HG02870 (cell line): ENCODE data around the gene RHOB.
A peak's percentile ranks its signal among the peaks of the same experiment; 100 is the strongest.

Experiments used
- ATAC-seq: cut with Tn5 transposase; IDR thresholded peaks from one replicate; pipeline ENCODE4 v1.9.1; 2021; ENCODE audit warnings: mild to moderate bottlenecking, moderate library complexity; ENCODE audit not compliant: unreplicated experiment

Gene RHOB

GRCh38 chr2:20436716-20437470 is 10.0 kb upstream of the RHOB start:
- ATAC-seq: no peak

GRCh38 chr2:20438334-20439192 is 8.3 kb upstream of the RHOB start:
- ATAC-seq: no peak

DNA sequence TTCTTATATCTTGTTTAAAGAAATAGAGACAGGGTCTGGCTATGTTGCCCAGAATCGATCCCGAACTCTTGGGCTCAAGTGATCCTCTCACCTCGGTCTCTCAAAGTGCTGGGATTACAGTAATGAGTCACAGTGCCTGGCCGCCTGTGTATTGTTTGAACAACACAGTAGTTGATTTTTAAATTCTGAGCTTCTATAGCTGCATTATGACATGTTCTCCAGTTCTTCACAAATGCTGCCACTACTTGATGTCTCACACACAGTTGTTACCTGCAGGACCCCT is 7.7 kb upstream of the RHOB start:
- ATAC-seq: no peak

DNA sequence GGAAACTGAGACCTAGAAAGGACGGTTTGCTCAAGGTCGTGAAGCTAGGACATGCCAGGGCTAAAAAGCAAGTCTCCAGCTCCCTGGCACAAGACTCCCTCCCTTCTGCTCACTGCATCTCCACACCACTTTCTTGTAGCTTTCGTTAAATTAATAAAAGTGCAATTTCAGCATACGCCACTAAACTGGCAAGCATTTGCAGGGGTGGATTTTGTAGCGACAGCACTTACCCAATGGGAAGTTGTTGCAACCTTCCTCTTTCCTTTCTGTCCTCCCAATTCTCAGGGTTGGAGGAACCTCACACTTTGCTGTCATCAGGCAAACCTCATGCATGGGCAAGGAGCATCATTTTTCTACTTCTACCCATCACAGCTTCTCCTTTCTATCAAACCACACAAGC is 7.4 kb upstream of the RHOB start:
- ATAC-seq: no peak

- ATAC-seq: no peak
These were observed 6.8 kb upstream of the RHOB start for GRCh38 chr2:20440001-20440560.

- ATAC-seq: no peak
These were observed 3.5 kb upstream of the RHOB start for GRCh38 chr2:20443276-20443920.

DNA sequence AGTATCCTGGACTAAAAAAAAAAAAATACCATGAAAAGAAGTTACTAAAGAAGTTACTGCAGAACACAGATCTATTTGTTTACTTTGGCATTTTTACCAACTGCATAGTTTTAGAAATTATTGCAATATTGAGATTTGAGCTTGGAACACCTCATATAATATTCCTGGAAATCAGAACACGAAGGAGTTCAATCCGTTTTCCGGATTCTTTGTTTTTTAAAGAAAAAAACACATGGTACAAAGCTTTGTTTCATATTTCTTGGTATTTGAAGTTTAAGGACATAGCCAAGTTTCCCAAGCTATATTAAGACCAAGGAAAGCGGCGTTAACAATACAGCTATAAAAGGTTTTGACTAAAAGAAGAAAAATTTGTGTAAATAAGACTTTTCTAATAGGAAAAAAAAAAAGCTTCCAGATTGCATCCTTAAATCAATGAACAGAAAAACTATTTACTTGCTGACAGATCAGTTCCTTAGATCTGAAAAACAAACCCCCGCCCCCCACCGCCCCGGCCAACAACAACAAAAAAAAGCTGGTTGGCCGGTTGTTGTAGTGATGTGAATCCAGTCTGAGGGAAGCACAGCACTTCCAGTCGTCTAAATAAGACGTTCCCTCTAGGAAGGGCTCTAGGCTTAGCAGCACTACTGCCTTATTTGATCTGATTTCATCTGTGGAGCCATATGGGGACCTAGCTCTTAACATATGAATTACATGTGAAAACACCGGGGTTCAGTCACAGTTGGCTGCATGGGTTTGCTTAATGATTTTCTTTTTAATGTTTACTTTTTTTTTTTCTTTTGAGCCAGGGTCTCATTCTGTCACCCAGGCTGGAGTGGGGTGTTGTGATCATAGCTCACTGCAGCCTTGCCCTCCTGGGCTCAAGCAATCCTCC is 2.5 kb upstream of the RHOB start:
- no peak for ATAC-seq

DNA sequence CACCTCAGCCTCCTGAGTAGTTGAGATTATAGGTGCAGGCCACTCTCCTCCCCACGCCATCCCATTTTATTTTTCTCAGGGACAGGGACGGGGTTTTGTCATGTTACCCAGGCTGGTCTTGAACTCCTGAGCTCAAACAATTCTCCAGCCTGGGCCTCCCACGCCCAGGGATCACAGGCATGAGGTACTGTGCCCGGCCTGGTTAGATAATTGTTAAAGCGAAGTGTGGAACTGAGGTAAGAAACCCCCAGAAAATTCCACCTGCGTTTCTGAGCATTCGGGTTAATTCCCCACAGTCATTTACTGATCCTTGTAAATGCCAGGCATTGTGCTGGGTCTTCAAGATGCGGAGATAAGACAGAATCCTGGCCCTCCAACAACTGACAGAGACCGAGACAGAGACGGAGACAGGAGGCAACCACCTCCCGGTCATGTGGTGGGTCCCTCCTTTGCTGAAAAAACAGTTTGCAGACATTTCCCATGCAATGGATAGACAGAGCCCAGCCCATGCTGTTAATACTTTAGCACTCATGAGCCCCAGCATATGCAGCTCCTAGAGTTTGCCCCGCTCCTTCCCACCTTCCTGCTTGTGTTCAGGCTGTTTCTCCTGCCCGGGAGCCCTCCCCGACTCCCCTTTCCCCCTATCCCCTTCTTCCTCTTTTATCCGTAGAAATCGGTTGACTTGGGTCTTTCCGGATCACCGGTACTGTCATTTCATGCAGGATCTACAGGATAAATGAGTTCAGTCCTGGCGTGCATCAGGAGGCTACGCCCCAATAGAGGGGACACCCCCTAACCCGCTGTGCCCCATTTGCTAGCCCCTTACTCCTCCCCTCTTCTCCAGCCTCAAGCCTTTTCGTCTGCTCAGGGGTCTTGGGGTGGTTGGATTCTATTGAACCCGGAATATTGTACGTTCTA is 1.6 kb upstream of the RHOB start:
- ATAC-seq: no peak

DNA sequence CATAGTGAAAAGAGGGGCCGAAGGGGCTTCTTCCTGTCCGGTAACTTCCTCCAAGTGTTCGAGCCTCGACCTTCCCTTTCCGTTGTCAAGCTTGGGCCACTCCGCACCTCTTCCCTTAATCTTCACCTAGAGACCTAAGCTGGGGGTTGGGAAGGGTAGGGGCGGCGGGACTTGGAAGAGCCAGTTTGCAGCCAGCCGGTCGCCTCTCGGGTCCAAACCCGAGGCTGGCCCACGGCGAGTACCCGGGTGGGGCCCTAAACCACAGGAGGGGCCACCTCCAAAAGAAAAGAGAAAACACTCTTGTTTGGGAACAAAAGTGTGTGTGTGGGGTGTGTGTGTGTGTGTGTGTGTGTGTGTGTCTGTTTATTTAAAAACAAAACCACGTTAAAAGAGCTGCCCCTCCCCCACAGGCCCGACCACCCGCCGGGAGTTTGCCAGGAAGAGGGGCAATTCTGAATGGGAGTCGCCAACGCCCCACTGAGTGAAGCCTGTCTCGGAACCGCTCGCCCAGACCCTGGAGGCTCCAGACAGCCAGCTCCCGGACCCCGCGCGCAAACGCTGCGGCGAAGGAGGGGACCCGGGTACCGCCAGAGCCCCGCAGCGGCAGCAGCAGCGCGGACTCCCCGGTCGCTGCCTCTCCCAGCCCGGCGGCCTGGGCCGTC is 488 bp upstream of the RHOB start:
- no peak for ATAC-seq

GRCh38 chr2:20447437-20448245 is 767 bp downstream of the RHOB start:
- peak; percentile 1 for ATAC-seq

DNA sequence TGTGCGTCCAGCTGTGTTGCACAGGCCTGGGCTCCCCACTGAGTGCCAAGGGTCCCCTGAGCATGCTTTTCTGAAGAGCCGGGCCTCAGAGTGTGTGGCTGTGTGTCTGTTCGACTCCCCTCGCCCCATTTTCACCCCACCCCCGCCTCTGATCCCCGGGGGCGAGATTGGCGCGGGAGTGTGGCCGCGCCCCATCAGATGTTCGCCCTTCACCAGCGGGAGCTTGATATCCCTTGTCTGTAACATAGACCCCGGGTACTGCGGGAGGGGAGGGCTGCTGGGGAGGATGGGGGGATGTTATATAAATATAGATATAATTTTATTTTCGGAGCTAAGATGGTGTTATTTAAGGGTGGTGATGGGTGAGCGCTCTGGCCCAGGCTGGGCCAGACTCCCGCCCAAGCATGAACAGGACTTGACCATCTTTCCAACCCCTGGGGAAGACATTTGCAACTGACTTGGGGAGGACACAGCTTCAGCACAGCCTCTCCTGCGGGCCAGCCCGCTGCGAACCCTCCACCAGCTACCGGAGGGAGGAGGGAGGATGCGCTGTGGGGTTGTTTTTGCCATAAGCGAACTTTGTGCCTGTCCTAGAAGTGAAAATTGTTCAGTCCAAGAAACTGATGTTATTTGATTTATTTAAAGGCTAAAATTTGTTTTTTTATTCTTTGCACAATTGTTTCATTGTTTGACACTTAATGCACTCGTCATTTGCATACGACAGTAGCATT is 1.5 kb downstream of the RHOB start:
- no peak for ATAC-seq

DNA sequence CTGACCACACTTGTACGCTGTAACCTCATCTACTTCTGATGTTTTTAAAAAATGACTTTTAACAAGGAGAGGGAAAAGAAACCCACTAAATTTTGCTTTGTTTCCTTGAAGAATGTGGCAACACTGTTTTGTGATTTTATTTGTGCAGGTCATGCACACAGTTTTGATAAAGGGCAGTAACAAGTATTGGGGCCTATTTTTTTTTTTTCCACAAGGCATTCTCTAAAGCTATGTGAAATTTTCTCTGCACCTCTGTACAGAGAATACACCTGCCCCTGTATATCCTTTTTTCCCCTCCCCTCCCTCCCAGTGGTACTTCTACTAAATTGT is 2.1 kb downstream of the RHOB start:
- ATAC-seq: no peak

- ATAC-seq: no peak
These were observed 2.8 kb downstream of the RHOB start for GRCh38 chr2:20449501-20450200.

GRCh38 chr2:20450201-20450999 is 3.5 kb downstream of the RHOB start:
- no peak for ATAC-seq

GRCh38 chr2:20451000-20451290 is 4.1 kb downstream of the RHOB start:
- ATAC-seq: no peak

DNA sequence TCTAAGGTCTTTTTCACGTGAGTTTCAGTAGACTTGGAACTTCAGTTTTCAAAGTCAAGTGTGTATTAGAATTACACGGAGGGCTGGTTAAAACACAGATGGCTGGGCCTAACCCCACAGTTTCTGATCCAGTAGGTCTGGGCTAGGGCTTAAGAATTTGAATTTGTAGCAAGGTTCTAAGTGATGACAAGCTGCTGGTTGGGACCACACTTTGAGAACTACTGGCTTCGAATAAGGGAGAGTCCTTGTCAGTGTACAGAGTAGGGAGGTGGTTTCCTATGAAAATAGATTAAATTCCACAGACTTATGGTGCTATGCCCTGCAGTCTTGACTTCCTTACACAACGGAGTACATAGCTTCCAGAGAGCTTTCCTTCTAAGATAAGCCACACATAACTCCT is 4.5 kb downstream of the RHOB start:
- ATAC-seq: no peak
